VCaP (cell line): Measurements from ENCODE around the gene MACROD2.
"Not testable (repeated sequence)": the region's sequence is repeated elsewhere in the genome, so short reads cannot be mapped to it uniquely, and the experiment has no call there.

ENCODE experiments used
- H3K27ac ChIP-seq: fragments of 450-650 bp; 2 replicates; pipeline ENCODE4 v1.5.1; 2017
- CTCF ChIP-seq: fragments of 450-650 bp; conservative IDR thresholded peaks from 2 replicates; pipeline ENCODE4 v1.5.1; 2017; ENCODE audit warnings: mild to moderate bottlenecking, moderate library complexity

The MACROD2 gene

GRCh38 chr20:14966808-14967207 is 971.5 kb downstream of the MACROD2 start:
- TF ChIP-seq CTCF = no peak
- no peak overlapping the region for H3K27ac ChIP-seq

GRCh38 chr20:14972256-14972655 is 976.9 kb downstream of the MACROD2 start:
- TF ChIP-seq CTCF = no peak

DNA sequence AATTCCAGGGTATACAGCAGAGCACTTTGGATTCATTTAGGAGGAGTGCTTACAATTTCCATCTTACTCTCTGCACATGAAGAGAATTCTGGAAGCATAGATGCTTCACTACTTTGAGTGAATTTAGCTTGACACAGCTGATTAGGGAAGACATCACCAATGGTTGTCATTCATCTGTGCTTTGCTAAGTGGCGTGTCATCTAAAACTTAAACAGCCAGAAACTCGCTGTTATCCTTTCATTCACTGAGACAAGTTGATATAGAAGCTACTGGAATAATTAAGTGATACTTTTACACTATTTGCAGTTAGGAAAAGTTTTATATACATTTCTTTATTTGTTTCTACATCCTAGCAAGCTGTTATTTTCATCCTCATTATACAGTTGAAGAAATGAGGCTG is 977.4 kb downstream of the MACROD2 start:
- no peak for TF ChIP-seq CTCF
- H3K27ac ChIP-seq = no peak overlapping the region

More at GRCh38 chr20:14972256-14972655, 976.9 kb downstream of the MACROD2 start:
- H3K27ac ChIP-seq = no peak overlapping the region

DNA sequence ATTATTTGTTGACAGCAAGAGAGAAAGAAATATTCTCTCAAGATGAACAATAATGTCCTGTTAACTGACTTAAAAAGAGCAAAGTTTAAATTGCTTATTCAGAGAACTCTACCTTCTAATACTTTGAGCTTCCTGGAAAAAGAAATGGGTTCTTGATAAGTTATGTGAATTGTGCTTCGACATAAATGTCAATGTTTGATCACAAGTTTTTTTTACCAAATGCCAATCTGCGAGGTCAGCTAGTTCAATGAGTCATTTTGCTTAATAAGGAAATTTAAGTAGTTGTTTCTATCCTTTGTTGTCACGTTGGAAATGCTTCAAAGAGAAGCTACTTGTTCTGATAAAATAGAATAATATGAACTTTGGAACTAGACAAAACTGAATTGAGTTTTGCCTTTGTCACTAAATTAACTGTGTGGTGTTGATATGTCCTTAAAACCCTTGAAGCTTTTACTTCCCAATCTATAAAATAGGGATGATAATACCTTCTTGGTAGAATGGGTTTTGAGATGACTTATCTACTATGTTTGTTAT is 984.2 kb downstream of the MACROD2 start:
- no peak for TF ChIP-seq CTCF
- no peak overlapping the region for H3K27ac ChIP-seq

DNA sequence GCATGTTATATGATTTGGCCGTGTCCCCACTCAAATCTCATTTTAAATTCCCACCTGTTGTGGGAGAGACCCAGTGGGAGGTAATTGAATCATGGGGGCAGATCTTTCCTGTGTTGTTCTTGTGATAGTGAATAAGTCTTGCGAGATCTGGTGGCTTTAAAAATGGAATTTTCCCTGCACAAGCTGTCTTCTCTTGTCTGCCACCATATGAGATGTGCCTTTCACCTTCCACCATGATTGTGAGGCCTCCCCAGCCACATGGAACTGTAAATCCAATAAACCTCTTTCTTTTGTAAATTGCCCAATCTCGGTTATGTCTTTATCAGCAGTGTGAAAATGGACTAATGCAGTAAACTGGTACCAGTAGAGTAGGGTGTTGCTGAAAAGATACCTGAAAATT is 986.2 kb downstream of the MACROD2 start:
- H3K27ac ChIP-seq = not testable (repeated sequence)

DNA sequence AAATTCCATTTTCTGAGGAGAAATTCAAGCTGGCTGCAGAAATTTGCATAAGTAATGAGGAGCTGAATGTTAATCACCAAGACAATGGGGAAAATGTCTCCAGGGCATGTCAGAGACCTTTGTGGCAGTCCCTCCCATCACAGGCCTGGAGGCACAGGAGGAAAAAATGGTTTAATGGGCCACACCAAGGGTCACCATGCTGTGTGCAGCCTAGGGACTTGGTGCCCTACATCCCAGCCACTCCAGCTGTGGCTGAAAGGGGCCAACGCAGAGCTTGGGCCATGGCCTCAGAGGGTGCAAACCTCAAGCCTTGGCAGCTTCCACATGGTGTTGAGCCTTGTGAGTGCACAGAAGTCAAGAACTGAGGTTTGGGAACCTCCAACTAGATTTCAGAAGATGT is 987.0 kb downstream of the MACROD2 start:
- not testable (repeated sequence) for H3K27ac ChIP-seq

- H3K27ac ChIP-seq = no peak overlapping the region
- TF ChIP-seq CTCF = no peak
Measured at GRCh38 chr20:14984305-14984704, 989.0 kb downstream of the MACROD2 start.

- no peak for TF ChIP-seq CTCF
- H3K27ac ChIP-seq = peak overlapping the region; percentile 83
Measured at GRCh38 chr20:14984768-14985622, 989.7 kb downstream of the MACROD2 start.
